ENCODE results near the gene SPRTN.

- TF ChIP-seq CTCF (IDR thresholded peaks at IDR 0.05; ENCODE audit: low read depth, low read length), result no peak
- no peak for TF ChIP-seq EZH2phosphoT487 (IDR thresholded peaks at IDR 0.05; ENCODE audit: low read depth)
Measured at GRCh38 chr1:231355171-231355570, 17.1 kb downstream of the SPRTN start.

All from OCI-LY3 (cell line).